ENCODE results near the gene PABPN1.

The PABPN1 gene

DNA sequence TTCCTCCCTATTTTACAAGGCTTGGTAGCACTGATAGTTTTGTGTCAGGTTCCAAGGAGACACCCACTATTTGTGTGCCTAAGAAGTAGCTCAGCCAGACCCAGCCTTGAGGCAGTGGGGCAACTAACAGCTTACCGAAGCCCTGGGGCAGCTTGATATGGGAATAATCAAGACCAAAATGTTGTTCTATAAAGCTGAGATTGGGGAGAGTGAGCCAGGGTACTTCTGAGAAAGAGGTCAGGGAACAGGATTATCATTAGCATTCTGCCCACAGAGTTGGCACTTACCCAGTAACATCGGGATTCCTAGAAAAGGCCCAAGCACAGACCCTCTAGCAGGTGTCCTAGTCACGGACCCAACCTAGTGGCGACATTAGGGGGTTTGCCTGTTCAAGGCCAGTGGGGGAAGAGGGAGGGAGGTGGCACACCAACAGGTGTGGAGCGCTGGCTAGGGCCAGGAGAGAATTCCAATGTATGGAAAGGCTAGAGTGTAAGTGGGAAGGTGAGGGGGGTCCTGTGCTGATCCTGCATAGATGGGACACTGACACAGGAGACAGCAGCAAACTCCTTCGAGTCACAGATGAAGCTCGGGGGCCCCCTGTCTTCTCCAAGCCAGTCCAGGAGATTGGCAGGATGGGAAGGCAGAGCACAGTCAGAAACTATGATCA lies 23.5 kb upstream of the PABPN1 start:
- peaks cover 58% of the 10 kb centered on the region for H3K4me1 Mint-ChIP-seq
- H3K27me3 Mint-ChIP-seq: no peaks in the 10 kb centered on the region
- DNase-seq (no peak), ATAC-seq (no peak)
- H3K9me3 Mint-ChIP-seq: no peaks in the 10 kb centered on the region
- no peak overlapping the region for H3K4me3 Mint-ChIP-seq
- peak overlapping the region in 1 of 2 donors; percentile 77 for H3K27ac Mint-ChIP-seq

DNA sequence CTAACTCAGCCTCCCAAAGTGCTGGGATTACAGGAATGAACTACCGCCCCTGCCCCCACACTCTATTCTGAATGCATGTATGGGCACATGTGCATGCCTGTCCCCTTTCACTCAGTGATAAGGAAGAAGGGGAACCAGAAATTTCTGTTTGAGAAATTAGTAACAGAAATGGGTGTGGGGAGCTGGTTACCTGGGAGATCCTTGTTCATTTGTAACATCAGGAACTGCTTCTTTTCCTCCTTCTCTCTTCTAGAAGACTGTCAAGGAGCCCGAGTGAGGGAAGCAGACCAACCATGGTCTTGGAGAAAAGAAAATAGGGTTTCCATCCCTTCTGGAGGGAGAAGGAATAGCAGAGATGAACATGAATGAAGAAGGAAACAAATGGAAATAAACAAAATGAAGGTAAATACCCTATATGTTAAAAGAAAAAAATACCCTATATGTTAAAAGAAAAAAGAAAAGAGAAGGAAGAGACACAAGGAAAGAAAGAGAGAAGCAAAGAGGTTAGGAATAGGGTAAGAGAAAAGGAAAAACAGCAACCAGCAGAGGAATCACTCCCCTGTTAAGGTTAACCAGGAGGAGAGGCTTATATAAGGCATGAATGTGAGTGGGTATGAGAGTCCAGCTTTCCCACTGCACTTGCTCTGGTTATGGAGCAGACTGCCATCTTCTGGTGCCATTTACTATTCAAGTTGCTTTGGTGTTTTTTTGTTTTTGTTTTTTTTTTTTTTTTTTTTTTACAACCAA lies 21.9 kb upstream of the PABPN1 start:
- H3K27me3 Mint-ChIP-seq: no peaks in the 10 kb centered on the region
- DNase-seq (no peak), ATAC-seq (no peak)
- H3K4me1 Mint-ChIP-seq: peaks cover 59% of the 10 kb centered on the region
- no peak overlapping the region for H3K4me3 Mint-ChIP-seq
- no peaks in the 10 kb centered on the region for H3K9me3 Mint-ChIP-seq
- no peak overlapping the region for H3K27ac Mint-ChIP-seq

DNA sequence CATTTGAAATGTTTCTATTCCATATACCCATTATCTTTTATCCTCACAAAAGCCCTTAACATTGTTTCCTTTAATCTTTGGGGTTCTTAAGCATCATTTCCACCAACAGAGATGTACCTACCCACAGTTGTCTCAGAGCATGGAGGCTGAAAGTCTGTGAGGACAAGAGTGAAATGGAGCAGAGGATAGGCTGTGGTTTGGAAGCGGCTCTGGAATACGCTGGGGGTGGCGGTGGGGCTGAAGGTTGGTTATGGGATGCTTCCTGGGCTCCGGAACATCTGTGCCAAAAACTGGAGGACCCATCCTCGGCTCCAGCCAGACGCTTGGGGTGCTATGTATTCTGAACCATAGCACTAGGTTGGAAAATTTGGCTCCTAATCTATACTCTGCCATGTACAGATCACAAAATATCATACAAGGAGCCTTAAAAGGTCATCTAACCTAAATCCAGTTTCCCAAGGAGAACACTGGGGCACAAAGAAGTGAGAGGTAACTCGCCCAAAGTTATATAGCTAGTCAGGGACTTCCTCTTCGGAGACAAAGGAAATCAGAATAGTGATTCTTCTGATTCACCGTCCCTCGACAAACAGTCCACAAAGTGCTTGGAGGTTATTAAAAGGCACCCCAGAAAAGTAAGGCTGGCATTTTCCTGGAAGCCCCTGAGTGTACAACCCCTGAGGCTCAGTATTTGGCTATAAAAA lies 21.1 kb upstream of the PABPN1 start:
- DNase-seq (no peak), ATAC-seq (no peak)
- no peaks in the 10 kb centered on the region for H3K9me3 Mint-ChIP-seq
- peak overlapping the region; percentile 95 to 98 for H3K4me3 Mint-ChIP-seq
- H3K27me3 Mint-ChIP-seq: no peaks in the 10 kb centered on the region
- peaks cover 52% of the 10 kb centered on the region for H3K4me1 Mint-ChIP-seq
- H3K27ac Mint-ChIP-seq: peak overlapping the region; percentile 97 to 99

- ATAC-seq (no peak), DNase-seq (peak in 1 of 2 donors; percentile 21)
- peaks cover 45% of the 10 kb centered on the region for H3K4me1 Mint-ChIP-seq
- H3K27ac Mint-ChIP-seq: peak overlapping the region; percentile 97 to 99
- H3K27me3 Mint-ChIP-seq: peaks cover 4% of the 10 kb centered on the region
- H3K4me3 Mint-ChIP-seq: peak overlapping the region; percentile 95 to 98
- H3K9me3 Mint-ChIP-seq: no peaks in the 10 kb centered on the region
Measured at GRCh38 chr14:23300687-23301223, 20.5 kb upstream of the PABPN1 start.

DNA sequence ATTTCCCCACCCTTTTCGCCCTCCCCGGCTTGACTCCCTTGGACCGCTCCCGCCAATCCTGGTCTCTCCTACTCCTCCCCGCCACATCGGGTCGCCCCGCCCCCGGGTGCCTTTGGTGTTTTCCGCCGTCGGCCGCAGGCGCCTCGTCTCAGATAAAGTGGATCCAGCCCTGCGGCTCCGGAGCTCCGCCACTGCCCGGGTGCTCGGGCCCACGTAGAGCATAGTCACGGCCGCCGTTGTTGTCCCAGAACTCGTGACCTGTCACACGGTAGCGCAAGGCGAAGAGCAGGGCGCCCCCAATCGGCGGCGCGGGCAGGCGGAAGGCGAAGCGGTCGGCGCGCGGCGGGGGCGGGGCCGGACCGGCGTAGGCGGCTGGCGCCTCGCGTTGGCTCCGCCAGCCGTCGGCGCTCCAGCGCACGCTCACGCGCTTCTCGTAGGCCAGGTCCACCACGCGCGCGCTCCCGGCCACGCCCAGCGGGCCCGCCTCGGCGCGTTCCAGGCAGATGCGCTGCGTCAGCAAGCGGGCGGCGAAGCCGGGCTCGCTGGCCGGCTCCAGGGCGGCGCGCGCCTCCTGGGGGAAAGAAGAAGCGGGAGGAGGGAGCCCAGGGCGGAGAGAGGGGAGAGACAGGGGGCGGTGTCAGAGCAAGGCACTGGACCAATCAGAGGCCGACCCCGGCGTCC lies 19.8 kb upstream of the PABPN1 start:
- Mint-ChIP-seq H3K9me3 (no peaks in the 10 kb centered on the region), H3K4me3 (peak overlapping the region; percentile 98), H3K27me3 (peaks cover 11% of the 10 kb centered on the region), H3K27ac (peak overlapping the region; percentile 99), H3K4me1 (peaks cover 45% of the 10 kb centered on the region)
- ATAC-seq (peak; percentile 89), DNase-seq (peak; percentile 99 to 100)

- H3K27me3 Mint-ChIP-seq: peaks cover 14% of the 10 kb centered on the region
- DNase-seq: no peak
Measured at GRCh38 chr14:23301969-23302289, 19.3 kb upstream of the PABPN1 start.

GRCh38 chr14:23302290-23303225 lies 18.7 kb upstream of the PABPN1 start, which contains the start of gene PPP1R3E:
PPP1R3E (minus strand) TSS chr14:23302859; CDS start chr14:23302576, 283 bp downstream.
- DNase-seq (peak; percentile 84 to 91), ATAC-seq (peak; percentile 57)
- Mint-ChIP-seq H3K4me1 (peaks cover 49% of the 10 kb centered on the region), H3K9me3 (no peaks in the 10 kb centered on the region), H3K27me3 (peaks cover 21% of the 10 kb centered on the region), H3K27ac (peak within 1 kb of the TSS; percentile 99), H3K4me3 (peak within 1 kb of the TSS; percentile 97 to 98)

More at GRCh38 chr14:23301969-23302289, 19.3 kb upstream of the PABPN1 start:
- Mint-ChIP-seq H3K9me3 (no peaks in the 10 kb centered on the region), H3K4me3 (peak overlapping the region; percentile 97 to 98), H3K27ac (peak overlapping the region; percentile 99), H3K4me1 (peaks cover 47% of the 10 kb centered on the region)
- ATAC-seq: peak; percentile 51

GRCh38 chr14:23306412-23307145 lies 14.7 kb upstream of the PABPN1 start, which contains the start of gene BCL2L2:
BCL2L2 (plus strand) TSS chr14:23306833; CDS start chr14:23307768, 935 bp downstream.
- peak within 1 kb of the TSS; percentile 64 to 67 for H3K4me3 Mint-ChIP-seq
- DNase-seq: no peak

GRCh38 chr14:23307146-23307530 lies 14.1 kb upstream of the PABPN1 start:
- peak overlapping the region; percentile 61 to 67 for H3K4me3 Mint-ChIP-seq
- peaks cover 42% of the 10 kb centered on the region for H3K27me3 Mint-ChIP-seq
- DNase-seq (no peak), ATAC-seq (no peak)
- H3K9me3 Mint-ChIP-seq: no peaks in the 10 kb centered on the region
- H3K27ac Mint-ChIP-seq: peak overlapping the region; percentile 22 to 48
- H3K4me1 Mint-ChIP-seq: peaks cover 30% of the 10 kb centered on the region

More at GRCh38 chr14:23306412-23307145, 14.7 kb upstream of the PABPN1 start, which contains the start of gene BCL2L2:
- H3K27me3 Mint-ChIP-seq: peaks cover 42% of the 10 kb centered on the region
- peaks cover 30% of the 10 kb centered on the region for H3K4me1 Mint-ChIP-seq
- no peaks in the 10 kb centered on the region for H3K9me3 Mint-ChIP-seq
- ATAC-seq: no peak
- peak within 1 kb of the TSS; percentile 22 to 61 for H3K27ac Mint-ChIP-seq

GRCh38 chr14:23307687-23308644 lies 13.3 kb upstream of the PABPN1 start:
- DNase-seq (no peak), ATAC-seq (no peak)
- Mint-ChIP-seq H3K27ac (peak overlapping the region; percentile 3 to 61), H3K4me1 (peaks cover 24% of the 10 kb centered on the region), H3K9me3 (no peaks in the 10 kb centered on the region), H3K4me3 (peak overlapping the region; percentile 32 to 67), H3K27me3 (peaks cover 42% of the 10 kb centered on the region)

GRCh38 chr14:23308721-23309445 lies 12.4 kb upstream of the PABPN1 start:
- no peak for DNase-seq
- H3K4me3 Mint-ChIP-seq: no peak overlapping the region
- no peak for ATAC-seq
- H3K27ac Mint-ChIP-seq: no peak overlapping the region
- H3K4me1 Mint-ChIP-seq: peaks cover 17% of the 10 kb centered on the region
- no peaks in the 10 kb centered on the region for H3K9me3 Mint-ChIP-seq
- H3K27me3 Mint-ChIP-seq: peaks cover 42% of the 10 kb centered on the region

DNA sequence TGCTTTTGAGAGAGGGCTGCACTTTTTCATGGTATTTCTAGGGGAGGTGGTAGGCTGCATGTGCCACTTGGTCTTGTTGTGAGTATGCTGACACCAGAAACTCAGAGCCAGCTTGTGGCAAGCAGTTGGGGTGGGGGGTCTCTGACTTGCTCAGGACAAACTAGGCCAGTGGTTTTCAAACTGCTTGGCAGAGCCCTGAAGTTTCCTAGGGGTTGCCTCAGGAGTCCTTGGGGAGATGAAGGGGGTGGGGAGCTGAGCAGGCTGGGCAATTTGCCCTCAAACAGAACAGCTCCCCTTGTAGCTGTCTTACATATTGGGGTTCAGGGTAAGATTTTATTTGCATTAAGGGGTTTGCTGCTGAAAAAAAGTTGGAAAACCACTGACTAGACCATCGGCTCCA lies 10.7 kb upstream of the PABPN1 start:
- no peak for DNase-seq

More for the DNA sequence above, 10.7 kb upstream of the PABPN1 start:
- no peak overlapping the region for H3K4me3 Mint-ChIP-seq
- ATAC-seq: no peak
- H3K27ac Mint-ChIP-seq: no peak overlapping the region
- H3K27me3 Mint-ChIP-seq: peaks cover 40% of the 10 kb centered on the region
- H3K4me1 Mint-ChIP-seq: peaks cover 17% of the 10 kb centered on the region
- H3K9me3 Mint-ChIP-seq: no peaks in the 10 kb centered on the region
